Neural progenitor cell (in vitro differentiated cells): ENCODE measurements around the gene GNS. TPM values are rescaled to one million over a fixed set of nuclear protein-coding genes. Genes with fewer than 3 reads are reported as not detected.

Experiments
- DNase-seq: peaks from one replicate; pipeline ENCODE4 v3.0.0-alpha.2; 2016; ENCODE audit warnings: low spot score
- H2AFZ ChIP-seq: fragments of 200-600 bp; sonication (generic); replicated peaks from 2 replicates; pipeline ENCODE4 v1.6.1; 2016; ENCODE audit warnings: antibody characterized with exemption
- H3F3A ChIP-seq: fragments of 200-600 bp; sonication (generic); 2 replicates; pipeline ENCODE4 v1.6.1; 2016; ENCODE audit warnings: antibody characterized with exemption, low read depth
- H3K27ac ChIP-seq: fragments of 200-600 bp; sonication (generic); 2 replicates; pipeline ENCODE4 v1.5.1; 2016; ENCODE audit warnings: mild to moderate bottlenecking
- H3K27me3 ChIP-seq: fragments of 200-600 bp; sonication (generic); 2 replicates; pipeline ENCODE4 v1.6.1; 2016; ENCODE audit warnings: mild to moderate bottlenecking, moderate library complexity
- H3K36me3 ChIP-seq: fragments of 200-600 bp; sonication (generic); 2 replicates; pipeline ENCODE4 v1.5.1; 2016
- H3K4me1 ChIP-seq: fragments of 200-600 bp; sonication (generic); 2 replicates; pipeline ENCODE4 v1.6.1; 2016; ENCODE audit warnings: mixed run types
- H3K4me2 ChIP-seq: fragments of 200-600 bp; sonication (generic); 2 replicates; pipeline ENCODE4 v1.6.1; 2016
- H3K4me3 ChIP-seq: fragments of 200-600 bp; sonication (generic); 2 replicates; pipeline ENCODE4 v1.5.1; 2016
- H3K79me2 ChIP-seq: fragments of 200-600 bp; sonication (generic); 2 replicates; pipeline ENCODE4 v1.6.1; 2016; ENCODE audit warnings: low read depth
- H3K9ac ChIP-seq: fragments of 200-600 bp; sonication (generic); 2 replicates; pipeline ENCODE4 v1.6.1; 2016
- H3K9me3 ChIP-seq: fragments of 200-600 bp; sonication (generic); 2 replicates; pipeline ENCODE4 v1.5.1; 2016; ENCODE audit warnings: low read depth
- H4K20me1 ChIP-seq: fragments of 200-600 bp; sonication (generic); 2 replicates; pipeline ENCODE4 v1.6.1; 2016; ENCODE audit warnings: low read depth
- H3K27ac Mint-ChIP-seq: 3 replicates; pipeline ENCODE4 v1.8.0; 2021; ENCODE audit warnings: mixed read lengths
- H3K27me3 Mint-ChIP-seq: 2 replicates; pipeline ENCODE4 v1.8.0; 2022; ENCODE audit warnings: low read depth, mild to moderate bottlenecking, inconsistent platforms, moderate library complexity, mixed read lengths; ENCODE audit not compliant: insufficient read depth
- H3K36me3 Mint-ChIP-seq: 3 replicates; pipeline ENCODE4 v1.8.0; 2021; ENCODE audit warnings: mixed read lengths
- H3K4me1 Mint-ChIP-seq: 3 replicates; pipeline ENCODE4 v1.8.0; 2021; ENCODE audit warnings: mixed read lengths
- H3K4me3 Mint-ChIP-seq: 3 replicates; pipeline ENCODE4 v1.8.0; 2021; ENCODE audit warnings: mild to moderate bottlenecking, moderate library complexity, mixed read lengths
- H3K9me3 Mint-ChIP-seq: 3 replicates; pipeline ENCODE4 v1.8.0; 2020; ENCODE audit warnings: mixed read lengths
- EZH2 ChIP-seq: fragments of 200-600 bp; sonication (generic); IDR thresholded peaks from 2 replicates; pipeline ENCODE4 v1.6.1; 2017; ENCODE audit warnings: antibody characterized with exemption, mild to moderate bottlenecking, moderate library complexity
- EZH2phosphoT487 ChIP-seq: fragments of 200-600 bp; sonication (generic); IDR thresholded peaks from 2 replicates; pipeline ENCODE4 v1.6.1; 2017; ENCODE audit warnings: antibody characterized with exemption
- total RNA-seq: library from RNA; depleted of rRNA; stranded (reverse); fragments of >200 nt; gene quantifications from 2 replicates; pipeline ENCODE4 v1.2.3, GENCODE V29; 2015; ENCODE audit warnings: low replicate concordance
- TF ChIP-seq, protein P1 (sequence below): fragments of 200-600 bp; sonication (generic); IDR thresholded peaks from 2 replicates; pipeline ENCODE4 v1.5.1; 2017; ENCODE audit warnings: antibody characterized with exemption, mild to moderate bottlenecking

GNS gene
- total RNA-seq, 1 donor from 2014 or later = 41.2 TPM

DNA sequence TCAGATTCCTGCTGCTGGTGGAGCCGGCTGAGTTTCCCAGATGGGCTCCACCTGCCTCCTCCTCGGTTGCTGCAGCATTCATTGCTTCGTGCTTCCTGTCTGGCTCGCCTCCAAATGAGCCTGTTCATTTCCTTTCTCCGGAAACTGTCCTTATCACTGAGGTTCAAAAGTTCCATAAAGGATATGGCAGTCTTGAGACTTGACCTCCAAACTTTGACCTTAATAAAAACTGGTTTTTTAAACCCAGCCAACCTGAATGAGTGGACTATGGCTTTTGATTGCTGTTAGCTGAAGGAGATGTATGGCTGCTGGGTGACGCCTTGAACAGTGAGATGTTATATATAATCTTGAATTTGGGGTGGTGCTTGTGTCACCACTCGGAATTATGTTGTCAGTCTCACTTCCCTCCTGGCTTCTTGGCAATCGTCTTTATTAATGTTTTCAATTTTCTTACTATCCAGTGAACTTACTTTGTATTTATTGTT, 86.2 kb downstream of the GNS start:
- Mint-ChIP-seq H3K36me3 (no peaks in the 10 kb centered on the region), H3K4me3 (no peak overlapping the region), H3K4me1 (peaks cover 59% of the 10 kb centered on the region), H3K9me3 (no peaks in the 10 kb centered on the region), H3K27ac (peak overlapping the region; percentile 81), H3K27me3 (peaks cover 2% of the 10 kb centered on the region)
- Histone ChIP-seq H3K36me3 (no peaks in the 10 kb centered on the region), H3K9ac (no peak overlapping the region), H3K27me3 (no peaks in the 10 kb centered on the region), H4K20me1 (peaks cover 69% of the 10 kb centered on the region), H2AFZ (no peak overlapping the region), H3K27ac (no peak overlapping the region), H3K9me3 (no peaks in the 10 kb centered on the region), H3K4me2 (peak overlapping the region; percentile 28), H3K79me2 (peaks cover 28% of the 10 kb centered on the region), H3K4me3 (no peak overlapping the region), H3K4me1 (peaks cover 20% of the 10 kb centered on the region), H3F3A (peaks cover 7% of the 10 kb centered on the region)
- DNase-seq = no peak
- TF ChIP-seq, protein P1, sequence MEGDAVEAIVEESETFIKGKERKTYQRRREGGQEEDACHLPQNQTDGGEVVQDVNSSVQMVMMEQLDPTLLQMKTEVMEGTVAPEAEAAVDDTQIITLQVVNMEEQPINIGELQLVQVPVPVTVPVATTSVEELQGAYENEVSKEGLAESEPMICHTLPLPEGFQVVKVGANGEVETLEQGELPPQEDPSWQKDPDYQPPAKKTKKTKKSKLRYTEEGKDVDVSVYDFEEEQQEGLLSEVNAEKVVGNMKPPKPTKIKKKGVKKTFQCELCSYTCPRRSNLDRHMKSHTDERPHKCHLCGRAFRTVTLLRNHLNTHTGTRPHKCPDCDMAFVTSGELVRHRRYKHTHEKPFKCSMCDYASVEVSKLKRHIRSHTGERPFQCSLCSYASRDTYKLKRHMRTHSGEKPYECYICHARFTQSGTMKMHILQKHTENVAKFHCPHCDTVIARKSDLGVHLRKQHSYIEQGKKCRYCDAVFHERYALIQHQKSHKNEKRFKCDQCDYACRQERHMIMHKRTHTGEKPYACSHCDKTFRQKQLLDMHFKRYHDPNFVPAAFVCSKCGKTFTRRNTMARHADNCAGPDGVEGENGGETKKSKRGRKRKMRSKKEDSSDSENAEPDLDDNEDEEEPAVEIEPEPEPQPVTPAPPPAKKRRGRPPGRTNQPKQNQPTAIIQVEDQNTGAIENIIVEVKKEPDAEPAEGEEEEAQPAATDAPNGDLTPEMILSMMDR = no peak
- no peak for TF ChIP-seq EZH2phosphoT487
- TF ChIP-seq EZH2 = no peak

DNA sequence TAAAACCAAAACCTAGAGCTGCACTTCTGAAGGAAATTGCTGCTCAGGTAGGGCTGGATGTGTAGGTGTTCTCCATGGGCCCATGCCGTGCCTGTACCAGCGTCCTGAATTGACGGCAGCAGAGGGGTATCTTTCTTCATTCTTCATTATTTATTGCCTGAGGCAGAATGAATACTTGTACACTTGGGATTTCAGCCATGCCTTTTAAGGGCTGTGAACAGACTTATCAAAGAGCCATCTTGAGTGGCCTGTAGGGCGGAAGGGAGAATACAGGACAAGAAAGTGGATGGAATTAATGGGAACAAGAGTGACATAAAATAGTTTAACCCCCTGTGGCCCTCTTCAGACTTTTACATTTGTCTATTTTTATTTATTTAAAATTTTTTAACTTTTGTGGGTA, 87.5 kb downstream of the GNS start:
- Mint-ChIP-seq H3K27ac (no peak overlapping the region), H3K4me3 (no peak overlapping the region), H3K27me3 (no peaks in the 10 kb centered on the region), H3K36me3 (no peaks in the 10 kb centered on the region), H3K4me1 (peaks cover 59% of the 10 kb centered on the region), H3K9me3 (no peaks in the 10 kb centered on the region)
- Histone ChIP-seq H3K27ac (no peak overlapping the region), H3K9ac (no peak overlapping the region), H3K36me3 (no peaks in the 10 kb centered on the region), H4K20me1 (peaks cover 67% of the 10 kb centered on the region), H3K4me2 (no peak overlapping the region), H3K4me3 (no peak overlapping the region), H3K79me2 (peaks cover 32% of the 10 kb centered on the region), H3K9me3 (no peaks in the 10 kb centered on the region), H3F3A (peaks cover 7% of the 10 kb centered on the region), H3K4me1 (peaks cover 20% of the 10 kb centered on the region), H2AFZ (no peak overlapping the region), H3K27me3 (no peaks in the 10 kb centered on the region)
- TF ChIP-seq, protein P1 = no peak
- DNase-seq = no peak

- Mint-ChIP-seq H3K36me3 (no peaks in the 10 kb centered on the region), H3K4me1 (peaks cover 61% of the 10 kb centered on the region), H3K9me3 (no peaks in the 10 kb centered on the region), H3K27me3 (no peaks in the 10 kb centered on the region), H3K27ac (peak overlapping the region; percentile 17), H3K4me3 (no peak overlapping the region)
- H3K79me2 ChIP-seq = peaks cover 38% of the 10 kb centered on the region
- H3K27me3 ChIP-seq = no peaks in the 10 kb centered on the region
- H3K9me3 ChIP-seq = no peaks in the 10 kb centered on the region
- no peak overlapping the region for H3K27ac ChIP-seq
- H3K4me1 ChIP-seq = peaks cover 20% of the 10 kb centered on the region
- no peak overlapping the region for H3K4me2 ChIP-seq
- no peak for DNase-seq
- H3K36me3 ChIP-seq = no peaks in the 10 kb centered on the region
- no peak overlapping the region for H3K9ac ChIP-seq
- peaks cover 66% of the 10 kb centered on the region for H4K20me1 ChIP-seq
- H3K4me3 ChIP-seq = no peak overlapping the region
- TF ChIP-seq, protein P1 = no peak
- no peak for TF ChIP-seq EZH2
- no peak for TF ChIP-seq EZH2phosphoT487
- no peak overlapping the region for H2AFZ ChIP-seq
- peaks cover 7% of the 10 kb centered on the region for H3F3A ChIP-seq
Measured at GRCh38 chr12:64670919-64671639, 88.1 kb downstream of the GNS start.
